Activated T-helper 9 cell treated with anti-CD3 and anti-CD28 coated beads, Interleukin-2, amount 50 U/mL, for 16 hours (primary cell): ENCODE measurements around the gene PRSS3.
"Not testable (repeated sequence)": the region's sequence is repeated elsewhere in the genome, so short reads cannot be mapped to it uniquely, and the experiment has no call there.

Experiments used
- DNase-seq: peaks from one replicate; pipeline ENCODE4 v3.0.0-alpha.2; 2020; ENCODE audit warnings: low read depth

The PRSS3 gene

GRCh38 chr9:33795281-33795680 is at the start of gene PRSS3:
TSS of gene PRSS3 (plus strand) at chr9:33795561. CDS start at chr9:33795574, 13 bp downstream.
- no peak for DNase-seq

- no peak for DNase-seq
Measured at GRCh38 chr9:33748633-33749304, 46.6 kb upstream of the PRSS3 start.

DNA sequence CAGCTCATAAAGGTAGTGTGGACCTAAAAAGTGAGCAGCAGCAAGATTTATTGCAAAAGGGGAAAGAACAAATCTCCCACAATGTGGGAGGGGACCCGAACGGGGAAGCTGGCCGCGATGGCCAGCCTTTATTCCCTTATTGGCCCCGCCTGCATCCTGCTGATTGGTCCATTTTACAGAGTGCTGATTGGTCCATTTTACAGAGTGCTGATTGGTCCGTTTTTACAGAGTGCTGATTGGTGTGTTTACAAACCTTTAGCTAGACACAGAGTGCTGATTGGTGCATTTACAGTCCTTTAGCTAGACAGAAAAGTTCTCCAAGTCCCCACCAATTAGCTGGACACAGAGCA is 46.1 kb upstream of the PRSS3 start:
- not testable (repeated sequence) for DNase-seq

- DNase-seq = no peak
Measured at GRCh38 chr9:33750307-33750838, 45.0 kb upstream of the PRSS3 start.

DNA sequence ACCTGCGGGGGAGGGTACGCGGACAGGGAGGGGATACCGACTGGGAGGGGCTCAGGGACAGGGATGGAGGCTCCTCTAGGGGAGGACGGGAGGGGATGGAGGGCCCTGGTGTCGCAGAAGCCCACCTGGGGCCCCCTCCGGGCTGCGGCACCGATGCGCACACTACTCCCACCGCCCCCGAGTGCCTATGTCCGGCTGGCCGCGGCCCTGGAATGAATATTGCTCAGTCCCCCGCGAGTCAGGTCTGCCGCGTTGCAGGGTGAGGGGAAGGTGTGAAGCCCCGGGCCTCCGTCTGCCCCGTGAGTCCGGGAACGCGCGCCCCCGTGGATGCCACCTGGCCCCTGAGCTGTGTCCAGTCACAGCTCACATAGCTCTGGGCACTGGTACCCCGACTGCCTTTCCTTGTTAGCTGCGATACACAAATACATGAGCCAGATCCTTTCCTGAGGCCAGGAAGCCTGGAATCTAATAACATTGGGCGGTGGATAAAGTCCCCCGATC is 44.5 kb upstream of the PRSS3 start:
- no peak for DNase-seq

- no peak for DNase-seq
Measured at GRCh38 chr9:33751536-33752129, 43.7 kb upstream of the PRSS3 start.

DNA sequence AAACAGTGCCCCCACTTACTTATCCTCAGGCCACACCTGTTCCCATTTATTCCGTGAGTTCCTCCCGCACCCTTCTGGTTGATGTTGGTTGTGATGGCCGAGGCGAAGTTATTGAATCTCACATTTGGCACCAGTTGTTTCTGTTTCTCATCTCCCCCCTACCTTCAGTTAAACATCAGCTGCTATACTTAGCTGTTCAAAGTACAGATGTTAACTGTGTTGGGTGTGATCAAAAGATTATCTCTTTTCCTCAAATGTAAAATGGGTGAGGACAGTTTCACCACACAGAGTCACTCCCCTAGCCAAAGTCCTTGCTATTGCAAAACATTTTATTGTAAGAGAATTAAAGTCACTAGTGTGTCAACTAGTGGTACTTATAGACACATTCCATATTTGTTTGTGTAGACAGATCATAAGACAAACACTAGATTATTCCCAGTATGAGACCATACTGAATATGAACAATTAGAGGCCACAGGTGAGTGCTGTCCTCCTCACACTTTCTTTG is 43.2 kb upstream of the PRSS3 start:
- DNase-seq = no peak

DNA sequence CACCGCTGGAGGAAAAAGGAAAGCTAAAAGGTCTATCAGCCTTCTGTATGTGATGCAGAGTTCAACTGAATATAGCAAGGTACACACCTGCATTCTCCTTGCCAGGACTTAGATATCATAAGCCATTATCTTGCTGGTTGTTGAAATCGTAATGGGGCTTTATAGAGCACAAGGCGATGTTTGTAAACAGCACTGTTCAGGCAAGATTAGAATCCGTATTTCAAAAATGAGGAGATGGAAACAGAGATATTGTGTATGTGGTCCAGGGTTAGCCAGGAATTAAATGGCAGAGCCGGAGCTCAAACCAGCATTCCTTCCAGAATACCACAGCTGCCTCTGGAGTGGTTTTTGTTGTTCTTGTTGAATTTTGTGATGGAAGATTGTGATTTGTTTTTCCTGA is 42.6 kb upstream of the PRSS3 start:
- not testable (repeated sequence) for DNase-seq

GRCh38 chr9:33759648-33760047 is 35.7 kb upstream of the PRSS3 start:
- DNase-seq = not testable (repeated sequence)

GRCh38 chr9:33762343-33762742 is 33.0 kb upstream of the PRSS3 start:
- DNase-seq = no peak

DNA sequence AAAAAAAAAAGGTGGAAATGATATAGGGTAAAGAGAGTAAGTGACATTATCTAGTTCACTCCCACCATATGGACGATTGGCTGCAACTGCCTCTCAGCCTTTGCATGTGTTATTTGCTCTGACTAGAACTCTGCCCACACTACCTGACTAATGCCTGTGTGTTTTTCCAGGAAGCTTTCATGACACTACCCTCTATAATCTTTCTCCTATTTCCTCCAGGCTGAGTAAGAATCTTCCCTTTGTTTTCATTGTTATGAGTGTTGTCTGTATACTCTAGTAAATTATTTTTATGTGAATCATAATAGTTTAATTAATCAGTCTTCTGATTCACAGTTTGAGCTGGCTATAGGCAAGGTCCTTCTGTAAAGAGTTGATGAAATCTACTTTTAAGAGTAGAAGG is 31.7 kb upstream of the PRSS3 start:
- DNase-seq = not testable (repeated sequence)

DNA sequence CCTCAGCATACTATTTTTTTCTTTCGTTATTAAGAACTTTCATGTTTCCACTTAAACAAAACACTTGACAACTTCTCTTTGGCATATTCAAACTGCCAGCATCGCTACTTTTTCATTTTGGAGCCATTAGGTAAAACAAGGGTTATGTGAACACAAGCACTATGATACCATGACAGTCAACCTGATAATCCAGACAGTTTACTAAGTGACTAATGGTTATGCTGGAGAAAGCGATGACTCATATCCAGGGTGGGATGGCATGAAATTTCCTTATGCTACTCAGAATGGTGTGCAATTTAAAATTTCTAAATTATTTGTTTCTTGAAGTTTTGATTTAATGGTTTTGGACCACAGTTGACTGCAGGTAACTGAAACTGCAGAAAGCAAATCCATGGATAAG is 29.9 kb upstream of the PRSS3 start:
- no peak for DNase-seq

DNA sequence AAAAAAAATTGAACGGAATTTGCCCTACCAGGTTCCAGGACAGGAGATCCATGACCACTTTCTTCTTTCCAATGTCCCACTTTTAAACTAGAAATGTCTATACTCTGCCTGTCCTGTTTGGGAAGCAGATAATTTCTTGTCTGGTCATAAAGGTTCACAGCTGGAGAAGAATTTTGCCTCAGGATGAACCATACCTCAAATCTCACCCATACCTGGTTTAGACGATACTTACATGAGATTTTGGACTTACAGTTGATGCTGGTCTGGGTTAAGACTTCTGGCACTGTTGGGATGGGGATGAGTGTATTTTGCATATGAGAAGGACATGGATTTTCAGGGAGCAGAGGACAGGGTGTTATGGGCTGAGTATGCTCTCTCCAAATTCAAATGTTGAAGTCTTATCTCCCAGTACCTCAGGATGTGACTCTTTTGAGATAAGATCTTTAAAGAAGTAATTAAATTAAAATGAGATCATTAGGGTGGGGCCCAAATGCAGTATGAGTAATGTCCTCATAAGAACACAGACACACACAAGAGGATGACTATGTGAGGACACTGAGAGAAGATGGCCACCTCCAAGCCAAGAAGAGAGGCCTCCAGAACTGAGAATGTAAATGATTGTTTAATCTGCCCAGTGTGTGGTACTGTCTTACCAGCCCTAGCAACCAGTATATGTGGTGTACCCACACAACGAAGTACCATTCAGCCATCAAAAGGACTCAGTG is 25.0 kb upstream of the PRSS3 start:
- not testable (repeated sequence) for DNase-seq

GRCh38 chr9:33773135-33773534 is 22.2 kb upstream of the PRSS3 start:
- DNase-seq = not testable (repeated sequence)

- not testable (repeated sequence) for DNase-seq
Measured at GRCh38 chr9:33774074-33774659, 21.2 kb upstream of the PRSS3 start.

DNA sequence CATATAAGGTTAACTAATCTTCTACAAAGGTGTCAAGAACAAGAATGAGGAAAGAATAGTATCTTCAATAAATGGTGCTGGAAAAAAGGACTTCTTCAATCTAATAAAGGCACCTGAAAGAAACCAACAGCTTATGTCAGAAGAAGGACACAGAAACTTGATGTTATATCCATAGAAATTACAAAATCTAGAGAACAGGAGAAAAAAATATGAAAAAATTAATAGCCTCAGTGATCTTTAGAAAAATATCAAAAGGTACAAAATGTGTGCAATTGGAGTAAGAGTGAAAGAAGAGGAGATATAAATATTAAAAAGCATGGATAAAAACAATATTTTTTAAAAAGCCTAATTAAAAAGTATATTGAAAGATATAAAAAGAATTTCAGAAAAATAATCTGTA is 18.8 kb upstream of the PRSS3 start:
- DNase-seq = no peak

GRCh38 chr9:33778700-33779351 is 16.5 kb upstream of the PRSS3 start:
- no peak for DNase-seq

DNA sequence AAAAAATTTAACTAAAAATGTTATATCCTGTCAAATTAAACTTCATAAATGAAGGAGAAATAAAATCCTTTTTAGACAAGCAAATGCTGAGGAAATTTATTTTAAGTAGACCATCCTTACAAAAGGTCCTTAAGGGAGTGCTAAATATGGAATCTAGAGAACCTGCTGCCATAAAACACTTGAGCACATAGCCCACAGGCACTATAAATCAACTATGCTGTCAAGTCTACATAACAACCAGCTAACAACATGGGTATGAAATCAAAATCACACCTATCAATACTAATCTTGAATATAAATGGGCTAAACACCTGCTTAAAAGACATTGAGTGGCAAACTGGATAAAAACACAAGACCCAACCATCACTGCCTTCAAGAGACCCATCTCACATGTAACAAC is 15.1 kb upstream of the PRSS3 start:
- DNase-seq = no peak

- no peak for DNase-seq
Measured at GRCh38 chr9:33781736-33782135, 13.6 kb upstream of the PRSS3 start.

DNA sequence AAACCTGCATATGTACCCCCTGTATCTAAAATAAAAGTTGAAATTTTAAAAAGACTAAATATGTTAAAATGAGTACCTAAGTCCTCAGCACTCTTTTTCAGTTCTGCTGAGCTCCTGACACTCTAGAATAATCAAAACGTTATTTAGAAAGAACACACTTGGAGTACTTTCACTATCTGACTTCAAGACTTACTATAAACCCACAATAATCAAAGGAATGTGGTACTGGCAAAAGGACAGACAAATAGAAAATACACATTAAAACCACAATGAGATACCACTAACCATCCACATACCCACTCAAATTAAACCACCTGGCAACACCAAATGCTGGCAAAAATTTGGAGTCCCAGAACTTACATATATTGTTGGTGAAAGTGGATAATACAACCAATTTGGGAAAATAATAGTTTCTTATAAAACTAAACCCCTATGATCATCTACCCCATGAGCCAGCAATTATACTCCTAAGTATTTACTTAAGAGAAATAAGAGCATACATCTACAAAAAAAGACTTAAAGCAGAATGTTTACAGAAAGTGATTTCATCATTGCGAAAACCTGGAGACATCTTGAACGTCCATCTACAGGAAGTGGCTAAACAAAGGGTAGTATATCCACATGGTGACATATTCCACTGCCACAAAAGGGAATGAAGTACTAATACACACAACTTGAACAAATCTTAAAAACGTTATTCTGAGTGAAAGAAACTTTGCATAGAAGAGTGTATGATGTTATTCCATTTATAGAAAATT is 12.8 kb upstream of the PRSS3 start:
- no peak for DNase-seq

DNA sequence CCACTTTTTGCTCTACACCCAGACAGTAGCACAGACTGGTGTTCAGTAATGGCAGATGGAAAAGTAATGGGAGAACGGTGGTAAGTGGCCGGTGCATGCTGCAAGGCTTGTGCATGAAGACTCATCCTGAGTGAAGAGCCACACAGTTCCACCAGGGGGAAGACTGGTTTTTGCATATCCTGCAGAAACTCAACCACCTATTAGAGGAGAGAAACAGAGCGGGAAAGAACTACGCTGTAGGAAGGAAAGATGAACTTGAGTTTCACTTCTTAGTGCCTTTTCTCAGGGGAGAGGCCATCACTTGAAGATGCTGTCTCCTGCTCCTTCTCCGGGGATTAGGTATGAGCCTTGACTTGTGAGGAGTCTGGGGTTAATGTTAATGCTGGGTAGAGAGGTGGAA is 9.4 kb upstream of the PRSS3 start:
- DNase-seq = no peak
